Muscle of back (tissue), 11 donors: Measurements from ENCODE around the gene STARD13. TPM values are rescaled to one million over a fixed set of nuclear protein-coding genes. Genes with fewer than 3 reads are reported as not detected.

Experiments
- DNase-seq, 3 donors: peaks; one replicate each; pipeline versions ENCODE4 v3.0.0 to v3.0.0-alpha.2; 2013
- polyA plus RNA-seq, 10 donors: library from polyadenylated mRNA; unstranded; fragments of 120-200 nt; gene quantifications; one replicate each; pipeline ENCODE4 v1.2.1, GENCODE V29; 2013; ENCODE audit not compliant: insufficient read length in 10 of 10

The STARD13 gene
- polyA plus RNA-seq, 10 donors: 17.3 to 27.5 (median 21.8) TPM

DNA sequence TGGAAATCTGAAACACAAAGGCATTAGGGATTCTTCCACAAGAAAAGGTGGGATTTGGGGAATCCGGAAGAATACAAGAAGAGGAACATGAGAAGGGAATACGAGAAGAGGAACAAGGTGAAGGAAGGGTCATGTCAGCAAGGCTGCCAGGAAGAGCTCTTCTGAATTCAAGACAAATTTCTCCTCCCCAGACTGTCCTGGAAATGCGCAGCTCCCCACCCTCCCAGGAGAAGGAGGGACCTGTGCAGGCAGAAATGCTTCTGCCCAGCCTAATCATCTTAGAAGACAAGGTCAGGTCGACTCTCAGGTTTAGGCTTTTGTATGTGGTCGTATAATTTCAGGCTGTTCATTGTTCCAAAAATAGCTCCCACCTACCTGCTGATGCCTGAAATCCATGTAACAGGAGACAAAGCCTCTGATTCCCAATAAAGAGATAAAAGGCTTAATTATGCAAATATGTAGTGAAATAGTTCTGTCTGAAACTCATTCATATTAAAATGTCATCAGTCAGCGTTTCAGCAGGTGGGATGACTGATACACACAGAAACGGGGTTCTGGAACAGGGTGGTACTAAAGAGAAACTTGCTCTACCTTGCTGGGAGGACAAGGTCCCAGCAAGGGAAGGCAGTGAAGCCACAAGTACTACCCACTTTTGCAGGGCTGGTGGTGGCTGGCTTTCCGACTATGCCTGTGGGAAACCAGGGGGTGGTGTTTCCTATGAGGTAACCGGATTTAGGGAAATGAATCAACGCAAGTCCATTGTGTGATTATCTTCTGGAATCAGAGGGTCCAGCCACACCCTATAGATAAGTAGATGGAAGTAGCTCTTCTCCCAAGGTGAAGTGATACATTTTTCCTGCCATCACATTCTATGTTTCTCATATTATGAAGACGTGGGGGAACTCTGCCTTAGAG, 193.2 kb downstream of the STARD13 start:
- DNase-seq: no peak

DNA sequence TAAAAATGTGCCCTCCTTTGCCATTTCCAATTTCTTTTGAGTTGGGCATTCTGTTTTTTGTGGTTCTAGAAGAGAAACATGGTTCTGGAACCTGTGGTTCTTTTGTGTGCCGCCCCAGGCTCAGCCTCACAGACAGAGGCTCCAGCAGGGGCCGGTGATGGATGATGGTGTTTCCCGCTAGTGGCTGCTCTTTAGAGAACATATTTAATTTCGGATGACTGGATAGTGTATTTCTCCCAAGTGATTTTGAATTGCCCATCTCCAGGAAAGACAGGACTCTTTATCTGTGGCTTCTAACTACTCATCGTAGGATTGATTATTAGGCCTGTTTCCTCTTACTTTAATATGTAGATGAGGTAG, 194.2 kb downstream of the STARD13 start:
- DNase-seq: no peak

DNA sequence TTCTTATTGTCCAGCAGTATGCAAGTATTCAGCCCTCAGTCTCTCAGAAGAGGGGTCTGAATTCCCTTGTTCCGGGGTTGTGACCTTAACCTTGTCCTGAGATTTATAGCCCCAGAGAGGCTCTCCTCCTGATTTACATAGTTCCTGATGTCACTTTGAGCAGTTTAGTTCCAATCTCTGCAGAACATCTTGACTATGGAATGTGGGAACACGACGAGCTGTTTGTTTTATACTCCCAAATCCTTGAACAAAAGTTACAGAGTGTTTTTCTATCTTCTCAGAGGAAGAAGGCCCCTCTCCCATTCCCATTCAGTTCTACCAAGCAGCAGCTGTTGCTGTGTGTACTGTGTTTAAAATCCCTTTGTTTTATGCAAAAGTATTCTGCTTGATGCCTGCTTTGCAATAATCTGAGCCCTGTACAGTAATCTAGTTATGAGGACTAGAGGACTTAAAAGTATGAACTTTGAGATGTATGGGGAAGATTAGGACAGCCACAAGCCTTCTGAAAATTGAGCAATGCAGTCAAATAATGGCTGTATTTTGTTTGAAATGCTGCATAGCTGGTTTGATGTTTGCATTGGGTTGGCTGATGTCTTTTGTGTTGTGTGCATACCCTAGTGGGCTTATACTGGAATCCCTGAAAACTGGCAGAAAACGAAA, 194.7 kb downstream of the STARD13 start:
- DNase-seq: no peak

DNA sequence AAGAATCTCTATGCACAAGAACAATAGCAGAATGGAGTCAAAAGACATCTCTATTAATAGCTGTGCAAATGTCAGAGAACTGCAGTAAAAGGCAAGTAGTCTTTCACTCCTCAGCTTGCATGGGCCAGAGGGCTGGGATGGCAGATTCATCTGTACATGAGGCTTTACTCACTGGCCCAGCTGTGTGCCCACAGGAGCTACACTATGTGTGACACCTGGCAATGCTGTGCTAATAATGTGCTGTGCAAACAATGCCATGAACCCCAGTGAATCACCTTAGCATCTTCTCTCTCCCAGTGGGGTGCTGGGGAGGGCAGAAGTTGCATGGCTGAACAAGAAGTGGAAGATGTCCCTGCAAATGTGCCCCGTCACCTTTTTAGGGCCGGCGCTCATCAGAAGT, 196.2 kb downstream of the STARD13 start:
- no peak for DNase-seq

DNA sequence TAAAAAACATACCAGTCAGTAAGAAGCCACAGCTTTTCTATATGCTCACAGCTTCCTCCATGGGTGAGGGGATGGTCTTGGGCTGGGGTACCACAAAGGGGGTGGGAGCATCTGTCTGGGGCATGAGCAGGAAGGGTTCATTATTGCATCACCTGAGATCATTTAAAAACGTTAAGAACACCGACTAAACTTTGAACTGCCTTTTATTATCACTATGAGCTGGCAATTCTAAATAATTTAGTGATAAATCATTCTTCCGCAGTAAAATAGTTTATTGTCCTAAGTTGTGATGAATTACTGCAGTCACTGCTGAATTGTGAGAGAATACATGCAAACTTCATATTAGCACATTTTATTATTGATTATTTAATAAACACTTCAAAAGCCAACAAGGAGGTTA, 197.8 kb downstream of the STARD13 start:
- no peak for DNase-seq

DNA sequence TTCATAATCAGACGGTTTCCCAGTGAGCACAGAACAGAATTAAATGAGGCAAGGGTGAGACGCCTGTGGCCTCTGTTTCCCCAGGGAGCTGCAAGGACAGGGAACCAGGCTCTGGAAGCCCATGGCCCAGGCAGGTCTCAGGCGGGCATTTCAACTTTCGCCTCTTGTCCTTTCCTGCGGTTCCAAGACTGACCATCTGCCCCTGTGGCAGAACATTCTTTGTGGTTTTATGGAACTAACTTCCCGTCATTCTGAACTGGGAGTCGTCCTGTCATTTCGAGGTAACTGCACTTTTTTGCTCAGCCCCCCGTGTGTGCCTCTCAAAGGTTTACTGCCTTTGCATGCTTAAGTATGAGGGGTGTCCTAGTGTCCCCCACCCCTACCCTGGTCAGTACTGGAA, 198.5 kb downstream of the STARD13 start:
- DNase-seq: no peak

DNA sequence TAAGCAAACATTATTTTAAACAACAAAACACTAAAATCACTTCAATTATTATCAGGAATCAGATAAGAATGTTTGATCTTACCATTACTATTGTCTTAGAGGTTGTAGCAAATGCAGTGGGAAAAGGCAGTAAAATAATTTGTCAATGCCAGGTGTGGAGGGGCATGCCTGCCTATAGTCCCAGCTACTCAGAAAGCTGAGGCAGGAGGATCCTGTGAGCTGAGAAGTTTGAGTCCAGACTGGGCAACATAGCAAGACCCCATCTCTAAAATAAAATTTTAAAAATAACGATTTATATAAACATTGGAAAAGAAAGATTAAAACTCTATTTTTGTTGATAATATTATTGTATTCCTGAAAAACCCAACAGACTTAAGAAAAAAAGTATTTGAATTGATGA, 202.5 kb downstream of the STARD13 start:
- DNase-seq: no peak

DNA sequence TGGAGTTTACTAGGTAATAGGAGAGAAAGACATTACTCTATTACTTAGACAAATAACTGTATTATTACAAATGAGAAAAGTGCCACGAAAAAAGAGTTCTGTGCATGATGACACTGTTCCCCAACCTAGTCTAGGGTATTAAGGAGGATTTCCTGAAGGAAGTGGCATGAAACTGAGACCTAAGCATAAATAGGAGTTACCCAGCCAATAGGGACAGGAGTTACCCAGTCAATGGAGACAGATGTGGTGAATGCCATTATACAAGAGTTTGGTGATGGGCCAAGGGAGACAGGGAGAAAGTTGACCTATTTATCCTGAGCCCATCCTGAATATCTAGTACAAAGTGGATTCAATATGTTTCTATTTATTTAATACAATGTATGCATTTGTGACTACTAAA, 203.9 kb downstream of the STARD13 start:
- no peak for DNase-seq

DNA sequence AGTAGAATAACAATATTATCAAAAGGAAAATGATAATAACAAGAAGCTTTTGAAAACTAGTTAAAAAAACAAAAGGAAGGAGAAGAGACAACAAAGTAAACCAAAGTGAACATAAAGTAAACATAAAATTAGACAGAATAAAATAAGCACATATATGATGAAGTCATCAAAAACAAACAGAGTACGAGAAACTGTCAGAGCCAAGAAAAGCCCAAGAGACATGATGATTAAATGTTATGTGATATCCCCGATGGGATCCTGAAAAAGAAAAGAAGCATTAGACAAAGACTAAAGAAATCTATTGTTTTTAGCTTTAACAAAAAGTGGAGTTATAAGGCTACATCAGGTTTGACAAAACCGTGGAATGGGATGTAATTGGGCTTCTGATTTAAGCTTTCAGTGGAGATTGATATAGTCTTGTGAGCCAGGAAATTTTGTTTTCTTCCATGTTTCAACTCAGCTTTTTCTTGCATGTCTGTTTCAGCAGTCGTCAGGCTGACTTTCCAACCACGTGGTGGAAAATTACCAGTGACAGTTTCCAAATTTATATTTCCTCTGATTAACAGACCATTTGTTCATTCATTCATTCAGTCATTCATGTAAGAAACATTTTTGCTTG, 204.5 kb downstream of the STARD13 start:
- DNase-seq: peak; percentile 37 to 85 (median 52)

DNA sequence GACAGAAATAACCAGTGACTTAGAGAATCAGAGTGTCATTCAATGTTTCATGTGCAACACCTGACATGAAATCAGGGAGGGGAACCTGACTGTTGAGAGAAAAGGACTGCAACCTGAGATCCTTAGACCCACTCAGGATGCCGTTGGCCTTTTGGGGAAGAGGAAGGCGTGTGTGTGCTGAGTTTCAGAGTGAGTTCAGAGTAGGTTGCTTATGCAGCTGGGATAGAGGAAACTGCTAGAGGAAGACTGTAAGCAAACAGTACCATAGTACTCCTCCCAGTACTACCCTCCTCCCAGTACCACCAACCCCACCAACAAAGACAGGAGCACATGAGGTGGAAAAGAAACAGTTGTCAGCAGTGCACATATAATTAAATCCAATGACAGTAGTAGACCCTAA, 205.6 kb downstream of the STARD13 start:
- DNase-seq: no peak

DNA sequence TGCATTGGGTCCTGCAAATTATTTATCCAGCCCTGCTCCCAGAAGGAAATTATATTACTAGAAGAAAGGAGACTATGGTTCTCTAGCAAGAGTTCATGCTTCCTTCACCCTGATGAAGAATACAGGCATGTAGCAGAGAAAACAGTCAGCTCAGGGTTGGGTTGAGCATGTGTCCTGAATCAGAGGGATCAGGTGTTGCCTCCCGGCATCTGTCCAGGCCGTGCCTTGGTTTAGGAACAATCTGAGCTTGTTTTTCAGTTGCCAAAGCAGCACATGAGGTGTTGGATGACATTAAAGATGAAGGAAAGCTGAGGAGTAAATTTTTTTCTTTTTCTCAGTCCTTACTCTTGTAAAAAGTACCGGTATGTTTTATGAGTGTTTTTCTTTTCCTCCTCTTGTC, 207.3 kb downstream of the STARD13 start:
- peak in 1 of 3 donors; percentile 44 for DNase-seq

DNA sequence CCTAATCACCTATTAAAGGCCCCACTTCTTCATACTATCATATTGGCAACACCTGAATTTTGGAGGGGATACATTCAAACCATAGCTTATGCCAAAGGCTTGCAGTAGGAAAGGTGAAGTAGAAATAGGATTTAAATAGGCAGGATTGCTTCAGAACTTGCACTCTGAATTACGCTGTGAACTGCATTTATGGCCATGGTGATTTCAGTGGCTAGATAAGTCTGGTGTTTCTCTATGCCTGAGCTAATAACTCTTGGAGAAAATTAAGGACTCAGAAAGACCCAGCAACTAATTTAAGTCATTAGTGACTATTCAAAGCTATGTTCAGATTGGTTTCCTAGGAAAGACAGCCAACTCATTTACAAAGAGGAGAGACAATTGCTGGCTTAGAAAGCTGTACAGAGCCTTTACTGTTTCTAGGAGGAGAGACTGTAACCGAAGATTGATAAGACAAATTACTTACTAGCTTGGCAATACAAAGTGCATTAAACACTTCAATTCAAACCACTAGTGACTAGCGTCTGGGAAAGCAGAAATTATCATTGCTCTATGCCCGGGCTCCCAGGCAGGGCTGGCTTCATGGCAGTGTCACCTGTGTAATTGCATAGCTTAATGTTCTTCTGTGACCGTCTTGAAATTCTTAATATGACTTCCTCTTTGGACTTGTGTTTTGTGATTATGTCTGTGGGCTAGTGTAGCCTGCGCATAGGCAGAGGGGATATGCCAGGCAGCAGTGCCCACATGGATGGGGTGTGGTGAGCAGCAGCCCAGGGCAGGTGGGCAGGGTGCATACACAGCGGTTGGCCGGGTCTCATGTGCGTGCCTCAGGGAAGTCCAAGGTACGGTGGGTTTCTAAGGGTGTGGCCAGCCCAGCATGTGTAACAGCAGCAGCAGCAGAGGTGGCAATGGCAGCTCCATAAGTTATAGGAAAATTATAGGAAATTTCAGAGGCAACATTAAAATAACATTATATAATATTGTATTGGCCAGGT, 209.3 kb downstream of the STARD13 start:
- no peak for DNase-seq

DNA sequence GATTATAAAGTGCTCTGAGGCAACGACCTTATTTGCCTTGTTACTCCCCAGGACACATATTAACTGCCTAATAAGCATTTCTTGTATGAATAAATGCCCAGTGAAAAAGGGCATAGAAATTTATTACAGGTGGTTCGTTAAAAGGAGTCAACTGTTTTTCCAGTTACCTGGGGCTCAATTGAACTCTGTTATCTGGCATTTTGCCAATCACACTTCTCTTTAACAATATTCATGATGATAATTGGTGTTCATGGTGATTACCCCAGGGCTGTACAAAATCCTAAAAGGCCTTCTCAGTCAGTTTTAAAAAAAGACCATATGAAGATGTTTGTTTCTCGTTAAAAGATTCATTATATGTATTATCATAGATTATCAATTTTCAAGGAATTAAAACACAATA, 212.2 kb downstream of the STARD13 start:
- no peak for DNase-seq

DNA sequence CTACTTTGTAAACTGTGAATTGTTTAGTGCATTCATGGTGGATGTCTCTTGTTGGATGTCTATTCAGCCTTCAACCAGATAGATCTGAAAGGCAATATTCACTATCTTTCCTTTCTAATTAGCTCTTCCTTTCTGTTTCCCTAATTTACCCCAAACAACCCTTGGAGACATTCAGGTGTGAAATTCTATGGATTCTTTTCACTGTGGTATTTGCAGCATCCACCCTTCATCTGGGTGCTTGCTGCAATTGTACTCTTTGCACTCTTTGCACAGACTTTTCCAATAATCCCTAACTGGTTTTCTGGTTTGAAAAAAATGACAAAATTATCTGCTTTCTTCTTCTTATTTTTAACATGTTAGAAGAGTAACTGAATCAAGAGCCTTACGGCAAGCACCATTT, 212.8 kb downstream of the STARD13 start:
- no peak for DNase-seq

DNA sequence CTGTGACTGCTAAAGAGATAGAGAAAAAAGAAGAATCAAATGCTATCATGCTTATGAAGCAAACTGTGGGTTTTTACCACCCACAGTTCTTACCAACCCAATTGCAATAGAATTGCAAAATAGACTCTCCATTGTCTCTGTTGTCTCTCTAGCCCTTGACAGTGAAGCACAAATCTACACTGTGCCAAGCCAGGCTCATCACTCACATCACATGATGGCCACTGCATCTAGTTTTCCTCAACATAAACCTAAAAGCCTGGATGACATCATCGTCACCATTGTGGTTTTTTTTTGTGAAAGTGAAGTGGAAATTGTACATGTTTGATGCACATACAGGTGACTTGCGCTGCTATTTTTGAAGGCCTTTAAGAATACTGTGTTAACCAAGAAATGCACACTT, 213.3 kb downstream of the STARD13 start:
- DNase-seq: no peak

DNA sequence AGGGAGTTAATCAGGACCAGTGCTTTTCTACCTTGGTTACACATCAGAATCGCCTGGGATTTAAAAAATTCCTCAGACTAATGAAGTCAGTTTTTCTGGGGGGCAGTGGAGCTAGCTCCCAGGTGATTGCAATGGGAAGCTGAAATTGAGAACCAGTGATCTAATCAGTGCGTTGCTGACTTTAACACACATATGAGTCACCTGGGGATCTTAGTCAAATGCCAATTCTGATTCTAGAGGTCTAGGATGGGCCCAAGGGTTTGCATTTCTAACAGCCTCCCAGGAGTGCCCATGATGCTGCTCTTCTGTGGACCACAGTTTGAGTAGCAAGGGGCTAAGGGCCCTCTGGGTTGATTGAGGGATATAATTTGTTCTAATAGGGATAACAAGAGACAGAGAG, 214.8 kb downstream of the STARD13 start:
- no peak for DNase-seq

DNA sequence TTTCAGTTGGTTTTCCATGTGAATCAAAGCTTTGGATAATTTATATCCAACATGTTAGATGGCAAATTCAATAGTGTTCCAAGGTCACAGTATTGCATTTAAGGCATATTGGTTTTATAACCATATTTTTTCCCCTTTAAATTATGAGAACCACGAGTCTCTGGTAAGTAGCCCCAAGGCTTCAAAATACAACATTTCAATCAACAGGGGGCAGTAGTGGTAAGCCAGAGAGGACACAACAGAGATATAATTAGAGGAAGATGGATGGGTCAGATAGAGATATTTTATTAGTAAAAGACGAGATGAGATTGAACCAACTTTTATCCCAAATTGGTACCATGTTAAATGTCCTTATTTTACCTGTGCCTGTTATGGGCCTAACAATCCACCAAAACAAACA, 216.2 kb downstream of the STARD13 start:
- DNase-seq: no peak

DNA sequence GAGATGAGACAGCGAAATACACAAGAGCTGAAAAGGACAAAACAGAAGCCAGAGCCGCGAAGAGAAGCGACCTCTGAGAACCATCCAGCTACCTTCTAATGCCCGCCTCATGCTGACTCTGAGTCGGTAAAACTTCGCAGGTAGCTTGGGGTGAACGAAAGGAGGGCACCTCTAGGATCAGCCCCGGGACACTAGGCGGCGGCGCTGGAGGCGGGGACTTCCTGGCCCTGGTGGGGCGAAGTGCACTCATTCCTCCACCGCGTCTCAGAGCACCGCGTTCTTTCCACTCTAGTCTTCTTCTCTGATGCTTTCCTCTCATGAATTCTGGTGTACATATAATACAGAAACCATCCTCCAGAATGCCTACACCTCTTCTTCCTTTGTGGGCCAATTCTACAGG, 219.2 kb downstream of the STARD13 start:
- DNase-seq: no peak

DNA sequence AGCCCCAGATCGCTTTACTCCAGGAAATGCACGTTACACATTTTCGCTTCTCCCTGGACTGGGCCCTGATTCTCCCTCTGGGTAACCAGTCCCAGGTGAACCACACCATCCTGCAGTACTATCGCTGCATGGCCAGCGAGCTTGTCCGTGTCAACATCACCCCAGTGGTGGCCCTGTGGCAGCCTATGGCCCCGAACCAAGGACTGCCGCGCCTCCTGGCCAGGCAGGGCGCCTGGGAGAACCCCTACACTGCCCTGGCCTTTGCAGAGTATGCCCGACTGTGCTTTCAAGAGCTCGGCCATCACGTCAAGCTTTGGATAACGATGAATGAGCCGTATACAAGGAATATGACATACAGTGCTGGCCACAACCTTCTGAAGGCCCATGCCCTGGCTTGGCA, 224.7 kb downstream of the STARD13 start:
- no peak for DNase-seq

DNA sequence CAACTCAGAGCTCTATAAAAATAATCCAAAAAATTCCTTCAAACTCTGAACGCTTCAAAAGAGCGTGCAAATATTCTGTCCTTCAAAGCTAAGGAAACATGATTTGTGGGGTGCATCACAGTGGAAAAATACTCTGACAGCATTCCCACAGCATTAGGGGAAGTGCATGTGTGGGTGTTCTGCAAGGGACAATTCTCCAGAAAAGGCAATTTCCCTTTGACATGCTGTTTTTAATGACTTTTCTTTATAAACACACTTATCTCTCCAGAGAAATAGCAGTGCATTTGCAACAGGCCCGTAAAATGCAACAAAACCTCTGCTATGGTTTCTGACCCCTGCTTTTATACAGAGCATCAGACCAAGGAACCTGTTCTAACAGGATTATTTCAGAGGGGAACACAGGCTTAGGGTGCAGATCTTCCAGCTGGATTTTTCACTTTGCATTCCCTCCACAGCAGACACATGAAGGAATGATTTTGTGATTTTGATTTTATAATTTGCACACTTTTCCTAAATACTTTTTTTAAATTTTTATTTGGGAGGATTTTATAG, 226.7 kb downstream of the STARD13 start:
- DNase-seq: peak in 2 of 3 donors; percentile 13 to 39

DNA sequence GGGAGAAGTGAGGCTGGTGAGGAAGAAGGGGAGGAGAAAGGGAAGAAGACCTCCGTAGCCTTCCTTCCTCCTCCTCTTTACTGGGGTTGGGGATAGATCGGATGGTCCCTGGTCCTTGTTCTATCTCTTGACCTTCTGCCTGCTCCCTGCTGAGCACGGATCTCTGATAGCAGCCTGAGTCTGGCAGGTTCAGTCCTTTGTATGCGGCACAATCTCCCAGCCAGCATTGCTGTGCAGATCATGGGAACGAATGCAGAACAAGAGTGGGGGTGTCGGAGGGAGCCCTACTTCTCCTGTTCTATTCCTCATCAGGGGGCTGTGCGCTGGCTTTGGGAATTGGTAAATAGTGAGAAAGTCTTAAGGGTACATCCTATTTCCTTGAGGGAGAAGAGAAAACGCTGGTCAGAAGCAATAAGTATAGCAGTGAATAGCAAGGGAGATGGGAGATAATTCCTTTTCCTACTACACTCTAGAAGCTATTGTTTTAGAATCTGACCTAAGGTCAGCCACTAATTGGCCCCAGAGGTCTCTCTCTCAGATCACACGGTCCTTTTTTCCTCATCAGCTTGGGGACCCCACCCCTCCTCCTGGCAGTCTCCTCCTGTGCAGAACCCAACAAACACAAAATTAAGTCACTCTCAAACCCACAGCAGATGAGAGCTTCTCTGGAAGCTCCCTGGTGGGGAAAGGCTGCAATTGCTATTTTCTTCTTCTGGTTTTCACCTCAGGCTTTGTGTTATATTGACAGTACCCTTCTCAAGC, 228.4 kb downstream of the STARD13 start:
- peak; percentile 41 to 78 (median 68) for DNase-seq
